Mammary microvascular endothelial cell (primary cell): ENCODE results near the gene ADAMTS5. TPM values are rescaled to one million over a fixed set of nuclear protein-coding genes. Genes with fewer than 3 reads are reported as not detected.

Experiments used
- total RNA-seq: library from RNA; depleted of rRNA; stranded (reverse); fragments of >200 nt; gene quantifications from 2 replicates; pipeline ENCODE4 v1.2.3, GENCODE V29; 2015

ADAMTS5 gene
- total RNA-seq: under 0.01 and 0.05 TPM in 2 replicates

GRCh38 chr21:26967062-26967913 is at the start of gene ADAMTS5:
Gene ADAMTS5 (minus strand): TSS chr21:26967088. CDS start chr21:26966391, 697 bp downstream.

Other genes with a start within 250 kb of the ADAMTS5 start
- 19.4 and 20.3 TPM in 2 replicates for gene ADAMTS1, start 121.7 kb downstream of the ADAMTS5 start, total RNA-seq